Neural progenitor cell (in vitro differentiated cells): Measurements from ENCODE around the gene KLHL42. TPM values are rescaled to one million over a fixed set of nuclear protein-coding genes. Genes with fewer than 3 reads are reported as not detected.

Experiments
- DNase-seq: peaks from one replicate; pipeline ENCODE4 v3.0.0-alpha.2; 2016; ENCODE audit warnings: low spot score
- H2AFZ ChIP-seq: fragments of 200-600 bp; sonication (generic); replicated peaks from 2 replicates; pipeline ENCODE4 v1.6.1; 2016; ENCODE audit warnings: antibody characterized with exemption
- H3F3A ChIP-seq: fragments of 200-600 bp; sonication (generic); 2 replicates; pipeline ENCODE4 v1.6.1; 2016; ENCODE audit warnings: antibody characterized with exemption, low read depth
- H3K27ac ChIP-seq: fragments of 200-600 bp; sonication (generic); 2 replicates; pipeline ENCODE4 v1.5.1; 2016; ENCODE audit warnings: mild to moderate bottlenecking
- H3K27me3 ChIP-seq: fragments of 200-600 bp; sonication (generic); 2 replicates; pipeline ENCODE4 v1.6.1; 2016; ENCODE audit warnings: mild to moderate bottlenecking, moderate library complexity
- H3K36me3 ChIP-seq: fragments of 200-600 bp; sonication (generic); 2 replicates; pipeline ENCODE4 v1.5.1; 2016
- H3K4me1 ChIP-seq: fragments of 200-600 bp; sonication (generic); 2 replicates; pipeline ENCODE4 v1.6.1; 2016; ENCODE audit warnings: mixed run types
- H3K4me2 ChIP-seq: fragments of 200-600 bp; sonication (generic); 2 replicates; pipeline ENCODE4 v1.6.1; 2016
- H3K4me3 ChIP-seq: fragments of 200-600 bp; sonication (generic); 2 replicates; pipeline ENCODE4 v1.5.1; 2016
- H3K79me2 ChIP-seq: fragments of 200-600 bp; sonication (generic); 2 replicates; pipeline ENCODE4 v1.6.1; 2016; ENCODE audit warnings: low read depth
- H3K9ac ChIP-seq: fragments of 200-600 bp; sonication (generic); 2 replicates; pipeline ENCODE4 v1.6.1; 2016
- H3K9me3 ChIP-seq: fragments of 200-600 bp; sonication (generic); 2 replicates; pipeline ENCODE4 v1.5.1; 2016; ENCODE audit warnings: low read depth
- H4K20me1 ChIP-seq: fragments of 200-600 bp; sonication (generic); 2 replicates; pipeline ENCODE4 v1.6.1; 2016; ENCODE audit warnings: low read depth
- H3K27ac Mint-ChIP-seq: 3 replicates; pipeline ENCODE4 v1.8.0; 2021; ENCODE audit warnings: mixed read lengths
- H3K27me3 Mint-ChIP-seq: 2 replicates; pipeline ENCODE4 v1.8.0; 2022; ENCODE audit warnings: low read depth, mild to moderate bottlenecking, inconsistent platforms, moderate library complexity, mixed read lengths; ENCODE audit not compliant: insufficient read depth
- H3K36me3 Mint-ChIP-seq: 3 replicates; pipeline ENCODE4 v1.8.0; 2021; ENCODE audit warnings: mixed read lengths
- H3K4me1 Mint-ChIP-seq: 3 replicates; pipeline ENCODE4 v1.8.0; 2021; ENCODE audit warnings: mixed read lengths
- H3K4me3 Mint-ChIP-seq: 3 replicates; pipeline ENCODE4 v1.8.0; 2021; ENCODE audit warnings: mild to moderate bottlenecking, moderate library complexity, mixed read lengths
- H3K9me3 Mint-ChIP-seq: 3 replicates; pipeline ENCODE4 v1.8.0; 2020; ENCODE audit warnings: mixed read lengths
- EZH2 ChIP-seq: fragments of 200-600 bp; sonication (generic); IDR thresholded peaks from 2 replicates; pipeline ENCODE4 v1.6.1; 2017; ENCODE audit warnings: antibody characterized with exemption, mild to moderate bottlenecking, moderate library complexity
- EZH2phosphoT487 ChIP-seq: fragments of 200-600 bp; sonication (generic); IDR thresholded peaks from 2 replicates; pipeline ENCODE4 v1.6.1; 2017; ENCODE audit warnings: antibody characterized with exemption
- total RNA-seq: library from RNA; depleted of rRNA; stranded (reverse); fragments of >200 nt; gene quantifications from 2 replicates; pipeline ENCODE4 v1.2.3, GENCODE V29; 2015; ENCODE audit warnings: low replicate concordance
- TF ChIP-seq, protein P1 (sequence below): fragments of 200-600 bp; sonication (generic); IDR thresholded peaks from 2 replicates; pipeline ENCODE4 v1.5.1; 2017; ENCODE audit warnings: antibody characterized with exemption, mild to moderate bottlenecking

The KLHL42 gene
- total RNA-seq, 1 donor from 2014 or later: 21.6 TPM

GRCh38 chr12:27747111-27747820 lies 32.8 kb upstream of the KLHL42 start:
- Histone ChIP-seq H3K9me3 (no peaks in the 10 kb centered on the region), H3K27ac (no peak overlapping the region), H3K9ac (no peak overlapping the region), H2AFZ (no peak overlapping the region), H3K36me3 (no peaks in the 10 kb centered on the region), H3K79me2 (no peaks in the 10 kb centered on the region), H4K20me1 (no peaks in the 10 kb centered on the region), H3F3A (no peaks in the 10 kb centered on the region), H3K4me1 (no peaks in the 10 kb centered on the region), H3K27me3 (no peaks in the 10 kb centered on the region), H3K4me3 (no peak overlapping the region), H3K4me2 (no peak overlapping the region)
- Mint-ChIP-seq H3K27me3 (no peaks in the 10 kb centered on the region), H3K27ac (no peak overlapping the region), H3K36me3 (peaks cover 14% of the 10 kb centered on the region), H3K9me3 (no peaks in the 10 kb centered on the region), H3K4me1 (peaks cover 3% of the 10 kb centered on the region), H3K4me3 (no peak overlapping the region)
- DNase-seq: no peak
- TF ChIP-seq, protein P1, sequence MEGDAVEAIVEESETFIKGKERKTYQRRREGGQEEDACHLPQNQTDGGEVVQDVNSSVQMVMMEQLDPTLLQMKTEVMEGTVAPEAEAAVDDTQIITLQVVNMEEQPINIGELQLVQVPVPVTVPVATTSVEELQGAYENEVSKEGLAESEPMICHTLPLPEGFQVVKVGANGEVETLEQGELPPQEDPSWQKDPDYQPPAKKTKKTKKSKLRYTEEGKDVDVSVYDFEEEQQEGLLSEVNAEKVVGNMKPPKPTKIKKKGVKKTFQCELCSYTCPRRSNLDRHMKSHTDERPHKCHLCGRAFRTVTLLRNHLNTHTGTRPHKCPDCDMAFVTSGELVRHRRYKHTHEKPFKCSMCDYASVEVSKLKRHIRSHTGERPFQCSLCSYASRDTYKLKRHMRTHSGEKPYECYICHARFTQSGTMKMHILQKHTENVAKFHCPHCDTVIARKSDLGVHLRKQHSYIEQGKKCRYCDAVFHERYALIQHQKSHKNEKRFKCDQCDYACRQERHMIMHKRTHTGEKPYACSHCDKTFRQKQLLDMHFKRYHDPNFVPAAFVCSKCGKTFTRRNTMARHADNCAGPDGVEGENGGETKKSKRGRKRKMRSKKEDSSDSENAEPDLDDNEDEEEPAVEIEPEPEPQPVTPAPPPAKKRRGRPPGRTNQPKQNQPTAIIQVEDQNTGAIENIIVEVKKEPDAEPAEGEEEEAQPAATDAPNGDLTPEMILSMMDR: no peak
- TF ChIP-seq EZH2phosphoT487 (no peak), EZH2 (no peak)

DNA sequence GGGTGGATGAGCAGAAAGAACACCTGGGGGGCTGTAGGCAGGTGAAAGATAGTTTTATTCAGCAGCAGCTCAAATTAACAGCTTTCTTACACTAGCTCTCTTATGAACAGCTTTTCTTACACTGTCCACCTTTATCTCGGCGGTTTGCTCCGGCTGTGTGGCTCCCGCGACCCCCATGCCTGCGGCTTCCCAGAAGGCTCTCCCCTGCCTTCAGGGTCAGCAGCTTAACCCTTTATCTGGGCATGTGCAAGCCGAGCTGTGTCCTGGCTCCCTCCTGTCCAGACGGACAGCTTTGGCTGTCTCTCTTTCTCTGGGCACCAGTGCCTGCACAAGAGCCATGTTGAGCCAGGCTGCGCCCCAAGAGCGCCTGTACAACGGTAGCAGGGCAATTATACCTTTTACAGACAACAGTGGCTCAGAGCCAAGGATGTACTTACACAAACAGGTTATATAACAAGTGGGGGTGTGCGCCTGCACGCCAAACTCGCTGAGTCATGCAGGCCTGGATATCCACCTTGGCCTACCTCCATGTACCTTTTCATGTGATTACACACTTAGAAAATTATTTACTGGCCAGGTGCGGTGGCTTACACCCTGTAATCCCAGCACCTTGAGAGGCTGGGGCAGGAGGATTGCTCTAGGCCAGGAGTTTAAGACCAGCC lies 28.5 kb upstream of the KLHL42 start:
- Histone ChIP-seq H3F3A (no peaks in the 10 kb centered on the region), H3K27me3 (no peaks in the 10 kb centered on the region), H3K4me2 (no peak overlapping the region), H3K27ac (no peak overlapping the region), H3K4me1 (peaks cover 6% of the 10 kb centered on the region), H2AFZ (no peak overlapping the region), H3K9me3 (no peaks in the 10 kb centered on the region), H3K4me3 (no peak overlapping the region), H3K79me2 (no peaks in the 10 kb centered on the region), H4K20me1 (no peaks in the 10 kb centered on the region), H3K36me3 (no peaks in the 10 kb centered on the region), H3K9ac (no peak overlapping the region)
- H3K27me3 Mint-ChIP-seq: no peaks in the 10 kb centered on the region
- no peak overlapping the region for H3K4me3 Mint-ChIP-seq
- TF ChIP-seq EZH2: no peak
- TF ChIP-seq, protein P1: no peak
- TF ChIP-seq EZH2phosphoT487: no peak
- H3K4me1 Mint-ChIP-seq: peaks cover 3% of the 10 kb centered on the region
- DNase-seq: peak; percentile 8
- no peaks in the 10 kb centered on the region for H3K9me3 Mint-ChIP-seq
- H3K36me3 Mint-ChIP-seq: peaks cover 7% of the 10 kb centered on the region
- H3K27ac Mint-ChIP-seq: no peak overlapping the region

DNA sequence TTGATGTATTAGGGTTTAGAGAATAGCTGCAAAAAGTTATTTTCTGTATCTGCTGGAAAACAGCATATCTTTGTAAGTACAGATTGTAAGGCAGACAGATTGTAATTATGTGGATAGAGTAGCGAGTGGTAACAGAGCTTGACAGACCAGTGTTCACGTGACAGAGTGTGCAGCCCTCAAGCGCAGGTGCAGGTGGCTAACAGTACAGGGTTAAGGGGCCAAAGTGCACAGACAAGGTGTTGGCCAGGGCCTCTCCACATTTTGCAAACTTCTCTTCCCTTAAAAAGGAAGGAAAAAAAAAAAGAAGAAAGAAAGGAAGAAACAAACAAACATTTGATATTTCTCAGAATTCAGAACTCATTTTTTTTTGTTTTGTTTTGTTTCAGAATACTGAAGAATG lies 25.2 kb upstream of the KLHL42 start:
- H3K27ac Mint-ChIP-seq: no peak overlapping the region

More for the DNA sequence above, 25.2 kb upstream of the KLHL42 start:
- Histone ChIP-seq H2AFZ (no peak overlapping the region), H3K79me2 (no peaks in the 10 kb centered on the region), H3K9me3 (no peaks in the 10 kb centered on the region), H3F3A (no peaks in the 10 kb centered on the region), H3K4me2 (no peak overlapping the region), H3K4me1 (peaks cover 6% of the 10 kb centered on the region), H3K36me3 (no peaks in the 10 kb centered on the region), H4K20me1 (no peaks in the 10 kb centered on the region), H3K4me3 (no peak overlapping the region), H3K9ac (no peak overlapping the region), H3K27me3 (no peaks in the 10 kb centered on the region), H3K27ac (no peak overlapping the region)
- H3K4me3 Mint-ChIP-seq: no peak overlapping the region
- no peaks in the 10 kb centered on the region for H3K27me3 Mint-ChIP-seq
- H3K36me3 Mint-ChIP-seq: peaks cover 5% of the 10 kb centered on the region
- H3K9me3 Mint-ChIP-seq: no peaks in the 10 kb centered on the region
- TF ChIP-seq, protein P1: no peak
- TF ChIP-seq EZH2: no peak
- no peak for TF ChIP-seq EZH2phosphoT487
- peaks cover 3% of the 10 kb centered on the region for H3K4me1 Mint-ChIP-seq
- no peak for DNase-seq
